ENCODE data around the gene XPO6. TPM values are rescaled to one million over a fixed set of nuclear protein-coding genes. Genes with fewer than 3 reads are reported as not detected.

Gene XPO6
- total RNA-seq, 2 donors from 2014 or later = 89.5 to 94.4 TPM

DNA sequence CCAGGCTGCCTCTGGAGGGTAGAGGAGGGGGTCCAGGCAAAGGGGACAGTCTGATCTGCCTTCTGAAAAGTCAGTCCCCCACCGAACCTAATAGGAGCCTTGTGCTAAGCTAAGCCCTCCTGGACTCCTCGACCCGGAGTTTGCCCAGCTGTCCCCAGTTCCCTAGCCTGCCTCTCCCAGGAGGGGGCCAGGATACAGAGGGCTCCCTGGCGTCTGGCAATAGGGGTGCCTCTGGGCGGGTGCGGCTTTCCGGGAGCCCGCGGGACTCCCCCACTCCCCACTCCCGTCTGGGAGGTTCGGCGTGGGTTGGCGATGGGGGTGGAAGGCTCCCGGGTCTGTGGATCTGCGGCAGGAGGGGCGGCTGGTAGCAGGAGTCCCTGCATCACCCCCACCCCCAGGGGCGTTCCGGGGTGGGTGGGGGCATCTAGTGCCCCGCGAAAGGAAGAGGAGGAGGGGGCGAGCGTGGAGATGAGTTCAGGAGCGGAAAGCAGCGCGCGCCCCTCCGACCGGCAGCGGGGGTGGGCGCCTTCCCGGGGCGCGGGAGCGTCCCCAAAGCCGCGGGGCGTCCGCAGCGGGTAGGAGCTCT lies 149.4 kb downstream of the XPO6 start:
- TF ChIP-seq CTCF (IDR thresholded peaks at IDR 0.05) = no peak
- DNase-seq (ENCODE audit: low spot score) (no peak), ATAC-seq (ENCODE audit: insufficient number of reproducible peaks, low FRiP score, low read depth) (no peak)
- no peaks in the 10 kb centered on the region for H3K27me3 ChIP-seq (replicated peaks; ENCODE audit: insufficient read depth)
- H3K4me3 ChIP-seq = peak overlapping the region; percentile 72
- H3K9me3 ChIP-seq = no peaks in the 10 kb centered on the region
- H3K27ac ChIP-seq = peak overlapping the region; percentile 54 to 66
- H3K4me1 ChIP-seq (ENCODE audit: control insufficient read depth in 1 of 2, low read depth in 2 of 2) = peaks cover 0 to 41% of the 10 kb centered on the region in 2 donors
- no peaks in the 10 kb centered on the region for H3K36me3 ChIP-seq

GRCh38 chr16:28061352-28062101 lies 150.2 kb downstream of the XPO6 start:
- Histone ChIP-seq H3K27me3 (replicated peaks; ENCODE audit: insufficient read depth) (no peaks in the 10 kb centered on the region), H3K27ac (peak overlapping the region; percentile 54 to 66)
- no peak for ATAC-seq (ENCODE audit: insufficient number of reproducible peaks, low FRiP score, low read depth)

DNA sequence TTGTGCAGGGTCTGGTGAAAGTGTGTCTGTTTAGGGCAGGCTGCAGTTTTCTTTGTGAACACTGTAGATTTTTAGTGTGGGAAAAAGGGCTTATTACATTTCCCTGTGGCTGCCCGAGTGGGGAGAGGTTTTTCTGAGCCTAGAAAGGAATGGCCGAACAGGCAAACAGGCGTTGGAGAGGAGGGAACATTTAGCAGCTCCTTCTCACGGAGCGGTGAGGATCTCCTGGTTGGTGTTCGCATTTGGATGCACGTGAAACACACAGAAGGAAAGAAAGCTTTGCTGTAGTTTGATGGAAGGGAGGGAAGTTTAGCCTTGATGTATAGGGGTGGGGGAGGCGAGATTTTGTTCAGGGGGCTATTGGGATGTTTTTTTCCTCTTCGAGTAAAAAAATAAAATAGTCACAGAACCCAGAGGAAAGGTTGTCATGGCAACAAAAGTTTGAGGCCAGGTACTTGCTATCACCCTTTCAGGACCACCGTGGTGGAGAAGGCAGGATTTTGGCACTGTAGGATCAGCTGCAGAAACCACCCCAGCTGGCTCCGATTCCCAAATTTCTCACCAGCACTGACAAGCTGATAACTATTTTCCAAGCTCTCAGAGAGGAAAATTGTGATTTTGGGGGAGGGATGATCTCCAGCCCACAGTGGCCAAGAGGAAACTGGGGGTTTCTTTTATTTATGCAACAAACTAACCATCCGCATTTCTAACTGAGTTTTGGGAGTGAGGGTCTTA lies 151.8 kb downstream of the XPO6 start:
- TF ChIP-seq CTCF (IDR thresholded peaks at IDR 0.05) = no peak
- ATAC-seq (ENCODE audit: insufficient number of reproducible peaks, low FRiP score, low read depth) = no peak
- Histone ChIP-seq H3K36me3 (no peaks in the 10 kb centered on the region), H3K27me3 (replicated peaks; ENCODE audit: insufficient read depth) (no peaks in the 10 kb centered on the region), H3K4me1 (ENCODE audit: control insufficient read depth in 1 of 2, low read depth in 2 of 2) (peaks cover 0 to 39% of the 10 kb centered on the region in 2 donors), H3K9me3 (no peaks in the 10 kb centered on the region), H3K4me3 (peak overlapping the region; percentile 23), H3K27ac (peak overlapping the region; percentile 3 to 23)
- DNase-seq (ENCODE audit: low spot score) = no peak

More at GRCh38 chr16:28061352-28062101, 150.2 kb downstream of the XPO6 start:
- peak overlapping the region; percentile 72 for H3K4me3 ChIP-seq
- H3K36me3 ChIP-seq = no peaks in the 10 kb centered on the region
- no peaks in the 10 kb centered on the region for H3K9me3 ChIP-seq
- no peak for TF ChIP-seq CTCF (IDR thresholded peaks at IDR 0.05)
- no peak for DNase-seq (ENCODE audit: low spot score)
- H3K4me1 ChIP-seq (ENCODE audit: control insufficient read depth in 1 of 2, low read depth in 2 of 2) = peaks cover 0 to 39% of the 10 kb centered on the region in 2 donors

DNA sequence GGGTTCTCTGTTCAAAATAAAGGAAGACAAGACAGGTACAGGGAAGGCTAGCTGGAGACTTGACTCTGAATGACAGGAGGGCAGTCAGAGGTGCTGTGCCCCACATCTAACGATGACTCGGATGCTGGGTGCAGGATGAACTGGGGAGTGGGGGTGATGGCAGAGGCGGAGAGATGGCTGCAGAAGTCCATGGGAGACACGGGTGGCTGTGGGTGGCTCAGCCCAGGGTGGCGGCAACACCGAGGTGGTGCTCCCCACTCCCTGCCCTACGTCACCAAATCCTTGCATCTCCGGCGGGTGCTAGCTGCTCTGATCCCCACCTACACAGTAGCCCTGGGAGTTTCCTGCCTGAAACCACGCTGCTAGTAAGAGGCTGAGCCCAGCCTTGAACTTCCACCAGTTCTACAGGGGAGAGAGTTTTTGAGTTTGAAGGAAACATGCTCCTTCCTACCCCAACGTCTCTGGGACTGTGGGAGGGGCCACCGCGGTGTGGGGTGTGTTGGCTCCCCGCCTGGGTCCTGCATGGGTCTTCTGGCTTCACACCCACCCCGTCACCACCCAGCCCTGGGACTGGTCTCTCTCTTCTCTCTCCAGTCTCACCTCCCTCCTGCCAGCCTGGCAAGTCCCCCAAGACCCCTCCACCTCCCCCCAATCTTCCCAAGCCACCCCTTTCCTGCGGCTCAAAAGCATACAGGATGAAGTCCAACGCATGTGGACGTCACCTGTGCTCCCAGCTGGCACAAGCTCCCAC lies 152.8 kb downstream of the XPO6 start:
- H3K4me1 ChIP-seq (ENCODE audit: control insufficient read depth in 1 of 2, low read depth in 2 of 2) = peaks cover 0 to 36% of the 10 kb centered on the region in 2 donors
- DNase-seq (ENCODE audit: low spot score) = no peak
- H3K27ac ChIP-seq = peak overlapping the region; percentile 3 to 23
- no peak for TF ChIP-seq CTCF (IDR thresholded peaks at IDR 0.05)
- H3K9me3 ChIP-seq = no peaks in the 10 kb centered on the region
- H3K27me3 ChIP-seq (replicated peaks; ENCODE audit: insufficient read depth) = no peaks in the 10 kb centered on the region
- no peaks in the 10 kb centered on the region for H3K36me3 ChIP-seq
- no peak overlapping the region for H3K4me3 ChIP-seq
- no peak for ATAC-seq (ENCODE audit: insufficient number of reproducible peaks, low FRiP score, low read depth)

Measured in thoracic aorta (tissue), 2 donors.